GM19035 (cell line): ENCODE data around the gene IL24.
"Not testable (repeated sequence)": the region's sequence is repeated elsewhere in the genome, so short reads cannot be mapped to it uniquely, and the experiment has no call there.

ENCODE experiments used
- ATAC-seq: cut with Tn5 transposase; IDR thresholded peaks from one replicate; pipeline ENCODE4 v1.9.1; 2021; ENCODE audit not compliant: unreplicated experiment

Gene IL24

DNA sequence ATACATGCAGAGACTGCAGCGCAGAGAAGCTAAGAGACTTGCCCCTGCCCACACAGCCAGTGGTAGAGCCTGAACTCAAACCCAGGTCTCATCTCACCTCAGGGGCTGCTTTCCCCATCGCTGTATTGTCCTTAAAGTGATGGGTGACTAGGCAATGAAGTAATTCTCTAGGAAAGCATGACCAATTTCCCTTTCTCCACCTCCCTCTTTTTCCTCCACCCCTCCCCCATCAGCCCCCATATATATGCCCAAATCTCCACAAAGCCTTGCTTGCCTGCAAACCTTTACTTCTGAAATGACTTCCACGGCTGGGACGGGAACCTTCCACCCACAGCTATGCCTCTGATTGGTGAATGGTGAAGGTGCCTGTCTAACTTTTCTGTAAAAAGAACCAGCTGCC lies at the start of gene IL24:
Gene IL24, plus strand, starts transcription at position 269 of the 400 bp plus-strand sequence. CDS start 390 bp downstream, outside the sequence.
- no peak for ATAC-seq

- no peak for ATAC-seq
Observed at GRCh38 chr1:206847946-206848345, 49.3 kb upstream of the IL24 start.

GRCh38 chr1:206850401-206850800 lies 46.8 kb upstream of the IL24 start:
- no peak for ATAC-seq

- no peak for ATAC-seq
Observed at GRCh38 chr1:206851341-206852010, 45.8 kb upstream of the IL24 start.

DNA sequence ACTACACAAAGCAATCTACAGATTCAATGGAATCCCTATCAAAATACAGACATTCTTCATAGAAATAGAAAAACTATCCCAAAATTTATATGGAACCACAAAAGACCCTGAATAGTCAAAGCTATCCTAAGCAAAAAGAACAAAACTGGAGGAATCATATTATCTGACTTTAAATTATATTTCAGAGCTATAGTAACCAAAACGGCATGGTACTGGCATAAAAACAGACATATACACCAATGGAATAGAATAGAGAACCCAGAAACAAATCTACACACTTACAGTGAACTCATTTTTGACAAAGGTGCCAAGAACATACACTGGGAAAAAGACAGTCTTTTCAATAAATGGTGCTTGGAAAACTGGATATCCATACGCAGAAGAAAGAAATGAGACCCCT lies 44.6 kb upstream of the IL24 start:
- ATAC-seq: not testable (repeated sequence)

DNA sequence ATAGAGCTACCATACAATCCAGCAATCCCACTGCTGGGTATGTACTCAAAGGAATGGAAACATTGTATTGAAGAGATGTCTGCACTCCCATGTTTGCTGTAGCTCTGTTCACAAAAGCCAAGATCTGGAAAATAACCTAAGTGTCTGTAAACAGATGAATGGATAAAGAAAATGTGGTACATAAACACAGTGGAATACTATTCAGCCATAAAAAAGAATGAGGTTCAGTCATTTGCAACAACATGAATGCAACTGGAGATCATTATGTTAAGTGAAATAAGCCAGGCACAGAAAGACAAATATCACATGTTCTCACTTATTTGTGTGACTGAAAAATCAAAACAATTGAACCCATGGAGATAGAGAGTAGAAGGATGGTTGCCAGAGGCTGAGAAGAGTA lies 43.5 kb upstream of the IL24 start:
- not testable (repeated sequence) for ATAC-seq

DNA sequence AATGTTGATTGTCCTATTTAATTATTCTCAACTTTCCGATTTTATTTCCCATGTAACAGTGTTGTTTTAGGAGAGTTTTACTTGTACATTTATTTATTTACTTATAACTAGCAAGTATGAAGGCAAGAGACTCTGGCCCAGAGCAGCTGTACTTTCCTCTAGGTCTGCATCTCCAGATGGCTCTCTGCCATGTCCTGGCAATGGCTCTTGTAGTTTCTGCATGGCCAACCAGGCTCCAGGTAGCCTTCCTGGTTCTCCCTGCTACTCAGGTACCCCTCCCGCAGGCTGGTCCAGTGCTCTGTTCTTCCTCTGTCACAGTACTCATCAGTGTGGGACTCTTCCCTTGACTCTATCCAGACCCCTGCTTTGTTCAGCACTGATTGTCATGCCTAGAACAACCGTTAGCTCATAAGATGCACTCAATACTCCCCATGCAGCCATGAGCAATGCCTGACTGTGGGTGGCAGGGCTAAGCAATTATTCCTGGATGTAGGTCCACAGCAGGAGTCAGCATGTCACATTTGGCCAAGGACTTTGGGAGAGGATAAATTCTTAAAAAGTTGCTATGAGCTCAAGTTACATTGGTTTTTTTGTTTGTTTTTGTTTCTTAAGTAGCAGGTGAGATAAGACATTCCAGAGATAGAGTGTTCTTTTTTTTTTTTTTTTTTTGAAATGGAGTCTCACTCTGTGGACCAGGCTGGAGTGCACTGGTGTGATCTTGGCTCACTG lies 42.7 kb upstream of the IL24 start:
- no peak for ATAC-seq

- ATAC-seq: no peak
Observed at GRCh38 chr1:206855859-206856258, 41.4 kb upstream of the IL24 start.

- ATAC-seq: no peak
Observed at GRCh38 chr1:206856674-206857464, 40.4 kb upstream of the IL24 start.

GRCh38 chr1:206859082-206859521 lies 38.1 kb upstream of the IL24 start:
- ATAC-seq: no peak

- no peak for ATAC-seq
Observed at GRCh38 chr1:206860165-206860564, 37.1 kb upstream of the IL24 start.

GRCh38 chr1:206863266-206863665 lies 34.0 kb upstream of the IL24 start:
- ATAC-seq: no peak

- ATAC-seq: no peak
Observed at GRCh38 chr1:206864939-206865671, 32.1 kb upstream of the IL24 start, which contains the start of gene IL20. Gene IL20, plus strand, starts transcription at chr1:206865623. Its CDS starts 230 bp downstream, at chr1:206865853.

- ATAC-seq: no peak
Observed at GRCh38 chr1:206866062-206866461, 31.2 kb upstream of the IL24 start.

GRCh38 chr1:206867239-206867638 lies 30.0 kb upstream of the IL24 start:
- ATAC-seq: no peak

GRCh38 chr1:206867716-206868115 lies 29.5 kb upstream of the IL24 start:
- no peak for ATAC-seq

- no peak for ATAC-seq
Observed at GRCh38 chr1:206868264-206868663, 29.0 kb upstream of the IL24 start.

DNA sequence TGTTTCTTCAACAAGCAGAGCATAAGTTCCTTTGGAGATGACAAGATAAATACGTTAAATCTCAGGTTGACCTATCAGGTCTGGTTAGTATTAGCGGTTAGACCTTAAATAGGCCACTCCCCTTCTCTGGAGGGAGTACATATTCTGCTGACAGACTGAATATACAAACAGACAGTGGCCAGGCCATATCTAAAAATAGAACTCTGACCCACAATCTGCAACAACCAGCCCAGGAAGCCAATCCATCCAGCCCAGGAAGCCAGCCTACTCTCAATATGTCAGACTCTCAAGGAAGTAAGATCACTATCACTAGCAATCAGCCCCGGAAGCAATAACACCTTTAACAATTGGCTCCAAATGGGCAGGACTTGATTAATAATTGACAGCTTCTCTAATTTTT lies 25.1 kb upstream of the IL24 start:
- no peak for ATAC-seq

GRCh38 chr1:206873603-206874188 lies 23.5 kb upstream of the IL24 start:
- ATAC-seq: no peak

GRCh38 chr1:206875752-206876377 lies 21.4 kb upstream of the IL24 start:
- ATAC-seq: no peak
